C4-2B (cell line): ENCODE measurements around the gene NPAT.
A peak's percentile ranks its signal among the peaks of the same experiment; 100 is the strongest.

Source experiments
- H3K27ac ChIP-seq: fragments of 450-650 bp; 2 replicates; pipeline ENCODE4 v1.5.1; 2017
- CTCF ChIP-seq: fragments of 450-650 bp; conservative IDR thresholded peaks from 2 replicates; pipeline ENCODE4 v1.5.1; 2017; ENCODE audit warnings: mild to moderate bottlenecking
- ZFX ChIP-seq: fragments of 450-650 bp; IDR thresholded peaks from 2 replicates; pipeline ENCODE4 v1.6.1; 2017

Gene NPAT

GRCh38 chr11:108128772-108129171, 93.7 kb downstream of the NPAT start:
- H3K27ac ChIP-seq = no peak overlapping the region
- no peak for TF ChIP-seq ZFX
- no peak for TF ChIP-seq CTCF

- H3K27ac ChIP-seq = no peak overlapping the region
- TF ChIP-seq CTCF (no peak), ZFX (no peak)
Observed at GRCh38 chr11:108125096-108125495, 97.3 kb downstream of the NPAT start.

DNA sequence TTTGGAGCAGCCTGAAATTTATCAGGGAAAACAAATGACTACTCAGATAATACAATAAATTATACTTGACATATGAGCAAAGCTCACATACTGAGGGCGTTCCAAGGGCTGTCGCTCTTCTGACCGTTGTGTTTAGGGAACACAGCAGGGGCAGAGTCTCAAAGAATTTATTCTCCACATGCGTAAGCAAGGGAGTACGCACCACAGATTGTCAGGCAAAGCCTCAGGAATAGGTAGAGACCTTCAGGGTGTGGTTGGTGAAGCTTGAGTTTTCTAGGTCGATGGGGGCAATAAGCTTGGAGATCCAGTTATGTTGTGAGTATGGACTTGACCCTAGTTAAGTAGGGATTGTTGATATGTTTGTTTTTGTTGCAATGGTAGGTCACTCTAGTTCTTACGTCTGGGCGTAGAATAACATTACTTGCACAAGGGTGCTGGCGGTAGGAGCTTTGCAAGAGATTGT, 100.2 kb downstream of the NPAT start:
- TF ChIP-seq ZFX (no peak), CTCF (no peak)
- peak overlapping the region; percentile 81 for H3K27ac ChIP-seq

- H3K27ac ChIP-seq = peak within 1 kb of the TSS; percentile 81
- TF ChIP-seq CTCF (no peak; the same call in 1 of the 2 replicates), ZFX (peak; percentile 97)
Observed at GRCh38 chr11:108121274-108122155, 100.9 kb downstream of the NPAT start, which contains the start of gene ACAT1. Gene ACAT1, plus strand, starts transcription at chr11:108121567. Its CDS starts 40 bp downstream, at chr11:108121607.

DNA sequence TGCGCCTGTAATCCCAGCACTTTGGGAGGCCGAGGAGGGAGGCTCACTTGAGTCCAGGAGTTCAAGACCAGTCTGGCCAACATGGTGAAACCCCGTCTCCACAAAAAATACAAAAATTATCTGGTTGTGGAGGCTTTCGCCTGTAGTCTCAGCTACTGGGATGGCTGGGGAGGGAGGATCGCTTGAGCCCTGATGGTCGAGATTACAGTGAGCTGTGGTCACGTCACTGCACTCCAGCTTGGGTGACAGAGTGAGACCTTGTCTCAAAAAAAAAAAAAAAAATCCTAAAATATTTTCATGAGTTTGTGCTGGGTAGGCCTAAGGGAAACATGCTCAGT, 101.5 kb downstream of the NPAT start:
- H3K27ac ChIP-seq = peak overlapping the region; percentile 81

GRCh38 chr11:108117746-108118371, 104.6 kb downstream of the NPAT start:
- TF ChIP-seq ZFX (no peak), CTCF (peak; percentile 84)
- H3K27ac ChIP-seq = no peak overlapping the region

DNA sequence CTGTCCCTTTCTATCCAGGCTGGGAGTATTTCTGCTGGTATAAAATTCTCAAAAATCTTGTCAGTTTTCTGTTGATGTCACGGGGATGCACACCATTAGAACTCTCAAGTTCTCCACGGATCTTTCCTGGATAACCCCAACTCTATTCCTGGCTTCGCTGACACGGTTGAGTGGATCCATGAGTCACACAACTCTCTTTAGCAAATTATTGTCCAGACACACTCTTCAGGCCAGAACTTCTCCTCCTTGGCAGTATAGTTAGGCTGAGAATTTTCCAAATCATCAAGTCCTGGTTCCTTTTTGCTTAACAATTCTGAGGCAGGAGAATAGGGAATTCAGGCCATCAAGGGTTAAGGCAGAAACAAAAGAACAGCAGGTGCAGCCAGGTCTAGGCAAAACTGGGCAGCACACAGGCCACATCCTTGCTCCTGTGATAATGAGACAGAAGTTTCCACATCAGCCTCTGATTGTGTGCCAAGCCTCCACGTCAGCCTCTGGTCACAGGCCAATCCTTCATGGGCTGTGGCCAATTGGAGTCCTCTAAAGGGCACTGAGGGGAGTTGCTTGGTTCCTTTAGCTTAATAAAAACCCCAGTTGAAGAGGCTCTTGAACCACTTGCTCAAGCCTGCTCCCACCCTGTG, 106.8 kb downstream of the NPAT start:
- TF ChIP-seq ZFX = no peak
- no peak for TF ChIP-seq CTCF
- H3K27ac ChIP-seq = no peak overlapping the region
